Measurements from ENCODE around the gene CCL11. TPM values are rescaled to one million over a fixed set of nuclear protein-coding genes. Genes with fewer than 3 reads are reported as not detected.

The CCL11 gene
- total RNA-seq, 2 donors from 2014 or later = 1.2 to 4.9 TPM

GRCh38 chr17:34254651-34255380 is 30.7 kb upstream of the CCL11 start, which contains the start of gene CCL2:
TSS of gene CCL2 (plus strand) at chr17:34255285. CDS start at chr17:34255350, 65 bp downstream.
- ATAC-seq (no peak), DNase-seq (peak; percentile 45 to 63)
- intact Hi-C loops (cut with DNase I, micrococcal nuclease) = no loop called here

DNA sequence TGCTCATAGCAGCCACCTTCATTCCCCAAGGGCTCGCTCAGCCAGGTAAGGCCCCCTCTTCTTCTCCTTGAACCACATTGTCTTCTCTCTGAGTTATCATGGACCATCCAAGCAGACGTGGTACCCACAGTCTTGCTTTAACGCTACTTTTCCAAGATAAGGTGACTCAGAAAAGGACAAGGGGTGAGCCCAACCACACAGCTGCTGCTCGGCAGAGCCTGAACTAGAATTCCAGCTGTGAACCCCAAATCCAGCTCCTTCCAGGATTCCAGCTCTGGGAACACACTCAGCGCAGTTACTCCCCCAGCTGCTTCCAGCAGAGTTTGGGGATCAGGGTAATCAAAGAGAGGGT is 30.2 kb upstream of the CCL11 start:
- ATAC-seq (no peak), DNase-seq (no peak)
- intact Hi-C loops (cut with DNase I, micrococcal nuclease) = no loop called here

- intact Hi-C loops (cut with DNase I, micrococcal nuclease) = no loop called here
- DNase-seq (no peak), ATAC-seq (no peak)
Measured at GRCh38 chr17:34255841-34256240, 29.7 kb upstream of the CCL11 start.

DNA sequence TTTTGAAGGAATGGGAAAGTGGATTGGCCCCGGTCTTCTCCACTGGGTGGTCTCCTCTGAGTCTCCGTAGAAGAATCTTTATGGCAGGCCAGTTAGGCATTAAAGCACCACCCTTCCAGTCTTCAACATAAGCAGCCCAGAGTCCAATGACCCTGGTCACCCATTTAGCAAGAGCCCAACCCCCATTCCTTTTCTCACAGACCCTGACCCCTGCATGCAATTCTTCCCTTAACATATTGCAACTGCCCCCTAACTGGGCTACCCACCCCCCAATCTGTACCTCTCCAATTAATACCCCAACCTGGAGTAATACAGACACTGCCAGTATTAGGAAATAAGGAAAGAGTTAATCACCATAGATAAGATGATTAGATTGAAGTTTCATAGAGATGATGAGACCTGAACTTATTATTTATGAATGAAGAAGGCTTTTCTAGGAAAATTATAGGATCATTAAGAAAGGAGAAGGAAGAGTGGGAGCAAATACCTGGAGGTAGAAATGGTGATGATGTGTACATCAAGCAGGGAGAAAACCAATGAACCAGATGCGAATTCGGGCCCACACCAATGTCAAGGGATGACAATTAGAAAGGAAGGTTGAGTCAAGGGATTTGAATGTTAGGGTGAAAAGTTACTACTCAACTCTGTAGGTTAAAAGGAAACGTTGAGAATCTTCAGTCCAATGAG is 28.1 kb upstream of the CCL11 start:
- DNase-seq (no peak), ATAC-seq (no peak)
- intact Hi-C loops (cut with DNase I, micrococcal nuclease) = no loop called here

- ATAC-seq (no peak), DNase-seq (no peak)
- intact Hi-C loops (cut with DNase I, micrococcal nuclease) = no loop called here
Measured at GRCh38 chr17:34257986-34258326, 27.6 kb upstream of the CCL11 start.

- intact Hi-C loops (cut with DNase I, micrococcal nuclease) = no loop called here
- no peak for DNase-seq
- ATAC-seq = no peak
Measured at GRCh38 chr17:34259146-34259545, 26.4 kb upstream of the CCL11 start.

DNA sequence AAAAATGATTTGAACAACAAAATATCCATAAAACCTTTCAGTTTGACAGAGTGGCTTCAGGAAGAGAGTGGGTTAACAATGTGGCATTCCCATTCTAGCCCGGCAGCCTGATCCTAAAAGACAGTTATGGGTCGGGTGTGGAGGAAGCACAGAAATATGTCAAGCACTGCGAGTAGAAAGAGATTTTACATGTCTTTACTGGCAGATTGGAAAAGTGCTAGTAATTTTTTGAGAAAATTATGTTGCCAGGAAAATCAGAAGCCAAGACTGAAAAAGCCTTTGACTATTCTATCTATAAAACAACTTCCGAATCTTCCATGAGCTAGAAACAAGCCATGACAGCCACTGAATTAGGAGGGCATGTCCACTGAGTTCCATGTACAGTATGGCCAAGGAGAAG is 24.7 kb upstream of the CCL11 start:
- no peak for ATAC-seq
- no peak for DNase-seq
- intact Hi-C loops (cut with DNase I, micrococcal nuclease) = no loop called here

GRCh38 chr17:34261568-34262337 is 23.8 kb upstream of the CCL11 start:
- intact Hi-C loops (cut with DNase I, micrococcal nuclease) = no loop called here
- DNase-seq (no peak), ATAC-seq (no peak)

GRCh38 chr17:34265711-34266110 is 19.8 kb upstream of the CCL11 start:
- intact Hi-C loops (cut with DNase I, micrococcal nuclease) = no loop called here
- DNase-seq = no peak
- ATAC-seq = no peak

GRCh38 chr17:34269969-34270368 is 15.6 kb upstream of the CCL11 start, which contains the start of gene CCL7:
TSS of gene CCL7 (plus strand) at chr17:34270221. CDS start at chr17:34270291, 70 bp downstream.
- intact Hi-C loops (cut with DNase I, micrococcal nuclease) = no loop called here
- DNase-seq = no peak
- no peak for ATAC-seq

DNA sequence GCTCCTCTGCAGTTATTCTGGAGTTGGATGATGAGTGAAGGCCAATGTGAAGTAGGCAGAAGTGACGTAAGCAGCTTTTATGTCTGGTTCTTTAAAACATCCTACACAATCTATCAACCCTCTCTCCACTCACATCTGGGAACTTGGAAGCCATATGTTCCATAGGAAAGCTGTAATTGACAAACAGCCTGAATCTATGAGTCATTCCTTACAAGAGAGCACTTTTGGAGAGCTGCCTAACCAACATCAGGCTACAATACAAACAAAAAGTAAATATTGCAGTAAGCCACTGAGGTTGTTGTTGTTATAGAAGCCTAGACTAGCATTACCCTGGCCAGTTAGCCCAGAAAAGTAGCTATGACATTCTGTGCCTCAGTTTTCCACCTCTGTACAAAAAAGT is 9.7 kb upstream of the CCL11 start:
- DNase-seq = no peak
- ATAC-seq = no peak

DNA sequence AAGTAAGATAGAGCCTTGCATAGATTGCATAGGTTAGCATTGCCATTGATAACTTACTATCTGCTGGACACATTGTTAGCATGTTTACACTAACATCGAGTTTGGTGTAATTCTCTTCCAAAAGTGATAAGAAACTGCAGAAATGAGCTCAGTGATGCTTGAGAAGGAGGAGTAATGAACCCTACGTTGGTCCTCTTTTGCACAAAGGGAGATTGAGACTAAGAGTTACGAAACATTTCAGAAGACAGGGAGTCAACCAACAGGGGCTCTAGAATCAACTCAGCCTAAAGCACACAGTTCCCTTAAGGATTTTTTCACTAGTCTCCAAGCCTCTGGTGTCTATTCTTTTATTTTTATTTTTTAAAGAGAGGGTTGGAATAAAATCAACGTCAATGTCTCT is 8.7 kb upstream of the CCL11 start:
- DNase-seq = no peak
- no peak for ATAC-seq
- intact Hi-C loops (cut with DNase I, micrococcal nuclease) = no loop called here

More for the DNA sequence above, 9.7 kb upstream of the CCL11 start:
- intact Hi-C loops (cut with DNase I, micrococcal nuclease) = no loop called here

- ATAC-seq = no peak
- DNase-seq = no peak
- intact Hi-C loops (cut with DNase I, micrococcal nuclease) = no loop called here
Measured at GRCh38 chr17:34283571-34283970, 2.0 kb upstream of the CCL11 start.

DNA sequence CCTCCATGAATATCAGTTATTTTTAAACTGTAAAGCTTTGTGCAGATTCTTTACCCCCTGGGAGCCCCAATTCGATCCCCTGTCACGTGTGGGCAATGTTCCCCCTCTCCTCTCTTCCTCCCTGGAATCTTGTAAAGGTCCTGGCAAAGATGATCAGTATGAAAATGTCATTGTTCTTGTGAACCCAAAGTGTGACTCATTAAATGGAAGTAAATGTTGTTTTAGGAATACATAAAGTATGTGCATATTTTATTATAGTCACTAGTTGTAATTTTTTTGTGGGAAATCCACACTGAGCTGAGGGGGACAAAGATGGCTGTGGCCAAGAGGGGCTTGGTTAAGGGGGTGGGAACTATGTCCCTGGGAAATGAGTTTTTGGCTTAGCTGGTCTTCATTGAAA is 2.3 kb downstream of the CCL11 start:
- no peak for DNase-seq
- ATAC-seq = no peak
- intact Hi-C loops (cut with DNase I, micrococcal nuclease) = no loop called here

GRCh38 chr17:34290586-34290985 is 5.0 kb downstream of the CCL11 start:
- DNase-seq = no peak
- intact Hi-C loops (cut with DNase I, micrococcal nuclease) = no loop called here
- no peak for ATAC-seq

DNA sequence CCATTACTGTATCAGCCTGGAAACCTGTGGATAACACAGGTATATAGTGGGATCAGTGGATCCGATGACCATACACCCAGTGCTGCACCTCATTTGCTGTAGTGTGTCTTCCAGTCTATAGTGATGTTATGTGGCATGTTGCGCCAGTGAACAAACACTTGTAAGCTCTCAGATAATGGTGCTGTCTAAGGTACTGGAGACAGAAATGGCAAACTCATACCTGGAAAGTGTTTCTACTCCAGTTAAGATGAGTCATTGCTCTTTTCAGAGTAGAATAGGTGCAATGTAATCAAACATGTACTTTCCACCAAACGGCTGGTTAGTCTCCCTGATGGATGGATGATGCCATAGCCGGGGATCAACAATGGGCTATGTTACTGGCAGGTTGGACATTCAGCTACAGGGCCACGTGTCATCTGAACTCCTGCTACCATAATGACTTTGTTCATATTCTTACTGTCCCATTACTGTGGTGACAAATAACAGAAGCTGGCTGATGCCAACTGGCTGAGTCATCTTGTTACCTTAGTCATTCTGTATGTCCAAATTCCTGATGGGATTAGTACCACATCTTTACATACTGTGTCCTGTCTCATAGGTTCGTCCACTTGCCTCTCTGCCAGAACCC is 6.3 kb downstream of the CCL11 start:
- intact Hi-C loops (cut with DNase I, micrococcal nuclease) = no loop called here
- DNase-seq (no peak), ATAC-seq (no peak)

DNA sequence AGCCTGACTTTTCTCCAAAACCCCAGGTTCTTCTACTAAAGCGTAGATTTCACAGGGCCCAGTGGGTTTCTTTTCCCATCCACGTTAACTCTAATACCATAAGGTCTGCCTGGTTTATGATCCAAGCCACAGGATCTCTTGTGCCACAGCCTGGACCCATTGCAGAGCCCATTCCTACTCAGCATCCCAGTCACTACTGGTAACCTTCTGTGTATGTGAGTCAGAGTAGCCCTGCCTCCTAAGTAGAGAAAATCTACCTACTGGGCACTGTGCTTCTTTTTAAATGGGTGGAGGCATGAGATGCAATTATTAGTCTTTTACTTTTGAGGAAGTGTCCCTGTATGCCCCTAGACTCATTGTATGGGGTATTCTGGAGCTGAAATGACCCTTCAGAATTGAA is 13.5 kb downstream of the CCL11 start:
- intact Hi-C loops (cut with DNase I, micrococcal nuclease) = no loop called here
- ATAC-seq (no peak), DNase-seq (no peak)

GRCh38 chr17:34299956-34300577 is 14.5 kb downstream of the CCL11 start:
- ATAC-seq (no peak), DNase-seq (no peak)
- intact Hi-C loops (cut with DNase I, micrococcal nuclease) = no loop called here
